ENCODE data around the gene RPL38. TPM values are rescaled to one million over a fixed set of nuclear protein-coding genes. Genes with fewer than 3 reads are reported as not detected.

RPL38 gene
- total RNA-seq, 6 experiments from 2014 or later = 161 to 313 (median 282) TPM

GRCh38 chr17:74226252-74226651 is 22.8 kb downstream of the RPL38 start:
- H3K27ac ChIP-seq = no peak overlapping the region
- H3K4me1 ChIP-seq = no peaks in the 10 kb centered on the region
- no peak overlapping the region for H3K4me3 ChIP-seq
- no peaks in the 10 kb centered on the region for H3K9me3 ChIP-seq
- DNase-seq (no peak), ATAC-seq (no peak)
- no peaks in the 10 kb centered on the region for H3K27me3 ChIP-seq
- no peaks in the 10 kb centered on the region for H3K36me3 ChIP-seq
- 39% methylated on average over 3 of the region's 6 CpGs for WGBS (ENCODE audit: insufficient coverage, low coverage, low lambda C conversion rate, missing lambda C conversion rate)
- intact Hi-C loops (cut with DNase I) = no loop called here
- TF ChIP-seq POLR2A (IDR thresholded peaks at IDR 0.05) (no peak), CTCF (IDR thresholded peaks at IDR 0.05) (no peak)

- H3K27me3 ChIP-seq = no peaks in the 10 kb centered on the region
- no peak overlapping the region for H3K4me3 ChIP-seq
- H3K4me1 ChIP-seq = no peaks in the 10 kb centered on the region
- H3K27ac ChIP-seq = no peak overlapping the region
- ATAC-seq (no peak), DNase-seq (no peak)
- TF ChIP-seq POLR2A (IDR thresholded peaks at IDR 0.05) (no peak), CTCF (IDR thresholded peaks at IDR 0.05) (no peak)
- H3K9me3 ChIP-seq = no peaks in the 10 kb centered on the region
- intact Hi-C loops (cut with DNase I) = no loop called here
- WGBS (ENCODE audit: insufficient coverage, low coverage, low lambda C conversion rate, missing lambda C conversion rate) = 64% methylated on average over 10 of the region's 10 CpGs
- H3K36me3 ChIP-seq = no peaks in the 10 kb centered on the region
Measured at GRCh38 chr17:74227271-74228080, 24.0 kb downstream of the RPL38 start.

GRCh38 chr17:74228306-74228978 is 25.0 kb downstream of the RPL38 start:
- intact Hi-C loops (cut with DNase I) = no loop called here
- Histone ChIP-seq H3K4me1 (no peaks in the 10 kb centered on the region), H3K36me3 (no peaks in the 10 kb centered on the region), H3K9me3 (no peaks in the 10 kb centered on the region), H3K27ac (no peak overlapping the region), H3K4me3 (no peak overlapping the region), H3K27me3 (no peaks in the 10 kb centered on the region)
- ATAC-seq (no peak), DNase-seq (no peak)
- WGBS (ENCODE audit: insufficient coverage, low coverage, low lambda C conversion rate, missing lambda C conversion rate) = 53% methylated on average over 4 of the region's 5 CpGs
- no peak for TF ChIP-seq POLR2A (IDR thresholded peaks at IDR 0.05)
- no peak for TF ChIP-seq CTCF (IDR thresholded peaks at IDR 0.05)

- TF ChIP-seq POLR2A (IDR thresholded peaks at IDR 0.05) (no peak), CTCF (IDR thresholded peaks at IDR 0.05) (no peak)
- intact Hi-C loops (cut with DNase I) = no loop called here
- no peaks in the 10 kb centered on the region for H3K9me3 ChIP-seq
- DNase-seq (no peak), ATAC-seq (no peak)
- H3K27me3 ChIP-seq = no peaks in the 10 kb centered on the region
- no peak overlapping the region for H3K4me3 ChIP-seq
- H3K27ac ChIP-seq = no peak overlapping the region
- no peaks in the 10 kb centered on the region for H3K36me3 ChIP-seq
- 61% methylated on average over 4 of the region's 16 CpGs for WGBS (ENCODE audit: insufficient coverage, low coverage, low lambda C conversion rate, missing lambda C conversion rate)
- H3K4me1 ChIP-seq = no peaks in the 10 kb centered on the region
Measured at GRCh38 chr17:74230896-74231295, 27.4 kb downstream of the RPL38 start.

All from right lobe of liver (tissue), 6 donors.